Caco-2 (cell line): Measurements from ENCODE around the gene RUNX1. TPM values are rescaled to one million over a fixed set of nuclear protein-coding genes. Genes with fewer than 3 reads are reported as not detected.

Source experiments
- BruUV-seq: library from RNA; stranded (reverse); fragments of 400-500 nt; replicated peaks from 2 replicates; lab custom pipeline; 2021; lab: Mats Ljungman, UMichigan
- CTCF ChIA-PET: fragments of 300-600 bp; sonication (Branson Sonifier 250); formaldehyde crosslinking; loops from one replicate; lab custom pipeline; 2022; ENCODE audit warnings: antibody characterized with exemption; lab: Charles Lee
- POLR2A ChIA-PET: fragments of 300-600 bp; sonication (Branson Sonifier 250); formaldehyde crosslinking; loops from one replicate; lab custom pipeline; 2022; ENCODE audit warnings: antibody characterized with exemption; lab: Charles Lee
- DNase-seq, 2 experiments: peaks; one replicate each; pipeline versions ENCODE4 v3.0.0 to v3.0.0-alpha.2; 2020 to 2022
- H3K27me3 ChIP-seq: replicated peaks from 2 replicates; pipeline ENCODE4 v1.6.0; 2011; ENCODE audit warnings: low read length; ENCODE audit not compliant: control insufficient read depth, insufficient read depth
- H3K36me3 ChIP-seq: 2 replicates; pipeline ENCODE4 v1.5.1; 2011; ENCODE audit warnings: low read length; ENCODE audit not compliant: control insufficient read depth, insufficient read depth
- H3K4me1 ChIP-seq: fragments of 250-450 bp; sonication (Bioruptor Pico); 2 replicates; pipeline ENCODE4 v1.5.1; 2020; ENCODE audit warnings: mild to moderate bottlenecking
- H3K4me3 ChIP-seq: 2 replicates; pipeline ENCODE4 v1.5.1; 2011; ENCODE audit warnings: low read depth, mild to moderate bottlenecking, control low read depth, low read length
- H3K9me3 ChIP-seq: fragments of 250-450 bp; sonication (Bioruptor Pico); 2 replicates; pipeline ENCODE4 v1.5.1; 2020; ENCODE audit warnings: mild to moderate bottlenecking, moderate library complexity
- H3K27ac Mint-ChIP-seq: one replicate; pipeline ENCODE4 v1.8.0; 2022; ENCODE audit warnings: mixed read lengths; ENCODE audit not compliant: unreplicated experiment
- H3K27me3 Mint-ChIP-seq: one replicate; pipeline ENCODE4 v1.8.0; 2022; ENCODE audit warnings: mixed read lengths; ENCODE audit not compliant: insufficient read depth, unreplicated experiment
- H3K36me3 Mint-ChIP-seq: one replicate; pipeline ENCODE4 v1.8.0; 2022; ENCODE audit warnings: mild to moderate bottlenecking, mixed read lengths; ENCODE audit not compliant: insufficient read depth, unreplicated experiment
- H3K4me1 Mint-ChIP-seq: one replicate; pipeline ENCODE4 v1.8.0; 2022; ENCODE audit warnings: low read depth, mixed read lengths; ENCODE audit not compliant: unreplicated experiment
- H3K4me3 Mint-ChIP-seq: one replicate; pipeline ENCODE4 v1.8.0; 2022; ENCODE audit warnings: mild to moderate bottlenecking, moderate library complexity, mixed read lengths; ENCODE audit not compliant: unreplicated experiment
- H3K9me3 Mint-ChIP-seq: one replicate; pipeline ENCODE4 v1.8.0; 2022; ENCODE audit warnings: mixed read lengths; ENCODE audit not compliant: unreplicated experiment
- CTCF ChIP-seq, 2 experiments: fragments of 200-600 bp in 1 of 2; IDR thresholded peaks; 1 replicate in 1 of 2; 2 replicates in 1 of 2; pipeline versions ENCODE4 v1.5.1 to v1.8.0; 2011 to 2022; ENCODE audit warnings: antibody characterized with exemption in 1 of 2, control low read depth in 1 of 2, inconsistent platforms in 1 of 2, low read depth in 1 of 2, low read length in 1 of 2, mild to moderate bottlenecking in 1 of 2, moderate library complexity in 1 of 2; ENCODE audit not compliant: insufficient read depth in 1 of 2, severe bottlenecking in 1 of 2, unreplicated experiment in 1 of 2
- intact Hi-C: fragments of 100-400 bp; cut with micrococcal nuclease; formaldehyde crosslinking; loops from one replicate; pipeline ENCODE4 v1.10.0; 2022; ENCODE audit not compliant: unreplicated experiment
- total RNA-seq: library from RNA; stranded (reverse); gene quantifications from 2 replicates; pipeline ENCODE4 v1.2.3, GENCODE V29; 2022

The RUNX1 gene
- total RNA-seq, 1 experiment from 2014 or later, result 11.7 TPM

- Histone ChIP-seq H3K4me1 (no peaks in the 10 kb centered on the region), H3K27me3 (no peaks in the 10 kb centered on the region), H3K9me3 (no peaks in the 10 kb centered on the region), H3K36me3 (no peaks in the 10 kb centered on the region), H3K4me3 (no peak overlapping the region)
- no peaks in the 10 kb centered on the region for H3K36me3 Mint-ChIP-seq
- no TSS peak for BruUV-seq
- TF ChIP-seq CTCF (IDR thresholded peaks at IDR 0.05; ENCODE audit: insufficient read depth in 1 of 2, low read depth in 1 of 2, low read length in 1 of 2, severe bottlenecking in 1 of 2, unreplicated experiment in 1 of 2), result no peak
- CTCF ChIA-PET, result no interaction called here
- H3K4me3 Mint-ChIP-seq, result no peak overlapping the region
- H3K4me1 Mint-ChIP-seq, result no peaks in the 10 kb centered on the region
- no peak for DNase-seq
- no peak overlapping the region for H3K27ac Mint-ChIP-seq
- intact Hi-C loops, result no loop called here
- peaks cover 10% of the 10 kb centered on the region for H3K9me3 Mint-ChIP-seq
- H3K27me3 Mint-ChIP-seq, result no peaks in the 10 kb centered on the region
- POLR2A ChIA-PET, result no interaction called here
Observed at GRCh38 chr21:35071347-35071746, 22.2 kb upstream of the RUNX1 start.

- BruUV-seq, result no TSS peak
- DNase-seq, result no peak
- ChIA-PET CTCF (no interaction called here), POLR2A (no interaction called here)
- H3K27ac Mint-ChIP-seq, result no peak overlapping the region
- no peaks in the 10 kb centered on the region for H3K4me1 Mint-ChIP-seq
- TF ChIP-seq CTCF (IDR thresholded peaks at IDR 0.05; ENCODE audit: insufficient read depth in 1 of 2, low read depth in 1 of 2, low read length in 1 of 2, severe bottlenecking in 1 of 2, unreplicated experiment in 1 of 2), result no peak
- H3K4me3 Mint-ChIP-seq, result no peak overlapping the region
- H3K27me3 Mint-ChIP-seq, result no peaks in the 10 kb centered on the region
- Histone ChIP-seq H3K36me3 (no peaks in the 10 kb centered on the region), H3K27me3 (no peaks in the 10 kb centered on the region), H3K4me3 (no peak overlapping the region), H3K9me3 (no peaks in the 10 kb centered on the region), H3K4me1 (no peaks in the 10 kb centered on the region)
- peaks cover 10% of the 10 kb centered on the region for H3K9me3 Mint-ChIP-seq
- intact Hi-C loops, result no loop called here
- no peaks in the 10 kb centered on the region for H3K36me3 Mint-ChIP-seq
Observed at GRCh38 chr21:35070436-35070835, 21.3 kb upstream of the RUNX1 start.

GRCh38 chr21:35066824-35067223 lies 17.7 kb upstream of the RUNX1 start:
- POLR2A ChIA-PET, result no interaction called here
- no peak for TF ChIP-seq CTCF (IDR thresholded peaks at IDR 0.05; ENCODE audit: insufficient read depth in 1 of 2, low read depth in 1 of 2, low read length in 1 of 2, severe bottlenecking in 1 of 2, unreplicated experiment in 1 of 2)
- no peak overlapping the region for H3K4me3 ChIP-seq
- no peaks in the 10 kb centered on the region for H3K9me3 ChIP-seq
- H3K36me3 ChIP-seq, result no peaks in the 10 kb centered on the region
- intact Hi-C loops, result no loop called here
- CTCF ChIA-PET, result no interaction called here
- DNase-seq, result no peak
- Mint-ChIP-seq H3K27ac (no peak overlapping the region), H3K27me3 (no peaks in the 10 kb centered on the region), H3K4me3 (no peak overlapping the region), H3K4me1 (no peaks in the 10 kb centered on the region), H3K36me3 (no peaks in the 10 kb centered on the region), H3K9me3 (no peaks in the 10 kb centered on the region)
- H3K27me3 ChIP-seq, result no peaks in the 10 kb centered on the region
- BruUV-seq, result no TSS peak
- H3K4me1 ChIP-seq, result no peaks in the 10 kb centered on the region
